ENCODE results near the gene GOLGA1.
A peak's percentile ranks its signal among the peaks of the same experiment; 100 is the strongest.
"Not testable (repeated sequence)": the region's sequence is repeated elsewhere in the genome, so short reads cannot be mapped to it uniquely, and the experiment has no call there.

Gene GOLGA1

DNA sequence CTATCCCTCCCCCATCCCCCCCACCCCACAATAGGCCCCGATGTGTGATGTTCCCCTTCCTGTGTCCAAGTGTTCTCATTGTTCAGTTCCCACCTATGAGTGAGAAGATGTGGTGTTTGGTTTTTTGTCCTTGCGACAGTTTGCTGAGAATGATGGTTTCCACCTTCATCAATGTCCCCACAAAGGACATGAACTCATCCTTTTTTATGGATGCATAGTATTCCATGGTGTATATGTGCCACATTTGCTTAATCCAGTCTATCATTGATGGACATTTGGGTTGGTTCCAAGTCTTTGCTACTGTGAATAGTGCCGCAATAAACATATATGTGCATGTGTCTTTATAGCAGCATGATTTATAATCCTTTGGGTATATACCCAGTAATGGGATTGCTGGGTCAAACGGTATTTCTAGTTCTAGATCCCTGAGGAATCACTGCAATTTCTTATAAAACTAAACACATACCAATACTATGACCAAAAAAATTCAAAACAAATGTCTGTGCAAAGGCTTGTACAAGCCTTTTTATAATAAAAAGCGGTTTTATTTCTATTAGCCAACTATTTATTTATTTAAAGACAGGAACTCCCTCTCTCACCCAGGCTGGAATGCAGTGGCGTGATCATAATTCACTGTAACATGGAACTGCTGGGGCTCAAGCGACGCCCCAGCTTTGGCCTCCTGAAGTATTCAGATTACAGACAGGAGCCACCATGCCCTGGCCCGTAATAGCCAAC is 19.0 kb upstream of the GOLGA1 start:
- H3K4me1 ChIP-seq; H3K9me3 ChIP-seq; H3K36me3 ChIP-seq (replicated peaks); in situ Hi-C loops (cut with MboI; ENCODE audit: low sequenced_read_pairs); H3K4me3 ChIP-seq; DNase-seq (ENCODE audit: low spot score in 2 of 2); H3K27me3 ChIP-seq (ENCODE audit: low read depth): not testable (repeated sequence)

DNA sequence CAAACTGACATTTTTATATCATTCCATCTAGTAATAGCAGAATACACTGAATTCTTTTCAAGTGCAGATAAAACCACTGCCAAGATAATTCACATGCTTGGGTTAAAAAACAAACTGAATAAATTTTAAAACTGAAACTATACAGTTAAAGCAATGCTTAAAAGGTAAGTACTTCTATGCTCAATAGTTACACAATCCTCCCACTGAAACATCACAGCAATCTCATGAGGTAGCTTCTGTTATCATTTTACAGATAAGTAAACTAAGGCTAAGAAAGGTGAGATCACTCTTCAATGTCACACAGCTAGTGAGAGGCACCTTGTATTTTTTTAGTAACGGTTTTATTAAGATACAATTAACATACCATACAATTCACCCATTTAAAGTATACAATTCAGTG is 13.4 kb upstream of the GOLGA1 start:
- Histone ChIP-seq H3K4me1 (no peaks in the 10 kb centered on the region), H3K36me3 (replicated peaks) (no peaks in the 10 kb centered on the region), H3K9me3 (no peaks in the 10 kb centered on the region), H3K27me3 (ENCODE audit: low read depth) (no peaks in the 10 kb centered on the region), H3K4me3 (no peak overlapping the region)
- no peak for DNase-seq (ENCODE audit: low spot score in 2 of 2)
- in situ Hi-C loops (cut with MboI; ENCODE audit: low sequenced_read_pairs): no loop called here

DNA sequence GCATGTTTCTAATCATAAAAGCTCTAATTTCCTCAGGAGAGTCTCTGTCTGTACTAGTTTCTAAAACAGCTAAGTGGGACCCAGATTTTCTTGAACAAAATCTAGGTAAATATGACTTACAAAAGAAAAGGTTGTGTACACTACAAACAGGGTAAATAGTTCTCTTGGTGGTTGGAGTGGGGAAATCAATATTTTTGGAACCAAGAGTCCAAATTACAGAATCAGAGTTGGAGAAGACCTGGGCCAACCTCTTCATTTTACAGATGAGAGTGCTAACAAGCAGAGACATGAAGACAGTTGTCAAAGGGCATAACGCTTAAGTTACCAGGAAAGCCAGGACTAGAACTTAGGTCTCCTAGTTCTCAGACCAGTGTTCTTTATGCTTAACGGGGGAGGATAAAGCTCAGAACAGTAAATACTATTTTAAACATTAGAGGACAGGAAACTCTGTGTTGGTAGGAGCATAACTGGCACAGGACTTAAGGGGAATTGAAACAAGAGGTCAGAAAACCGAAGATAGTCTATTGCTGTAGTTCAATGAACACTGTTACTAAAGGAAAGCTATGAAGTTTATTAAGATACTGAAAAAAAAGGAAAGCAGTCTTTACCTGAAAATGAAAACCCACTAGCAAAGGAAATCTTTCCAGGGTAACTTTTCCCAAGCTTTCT is 9.3 kb upstream of the GOLGA1 start:
- H3K9me3 ChIP-seq: no peaks in the 10 kb centered on the region
- H3K27me3 ChIP-seq (ENCODE audit: low read depth): no peaks in the 10 kb centered on the region
- in situ Hi-C loops (cut with MboI; ENCODE audit: low sequenced_read_pairs): no loop called here
- peaks cover 11% of the 10 kb centered on the region for H3K4me1 ChIP-seq
- H3K4me3 ChIP-seq: no peak overlapping the region
- DNase-seq (ENCODE audit: low spot score in 2 of 2): no peak
- no peaks in the 10 kb centered on the region for H3K36me3 ChIP-seq (replicated peaks)

DNA sequence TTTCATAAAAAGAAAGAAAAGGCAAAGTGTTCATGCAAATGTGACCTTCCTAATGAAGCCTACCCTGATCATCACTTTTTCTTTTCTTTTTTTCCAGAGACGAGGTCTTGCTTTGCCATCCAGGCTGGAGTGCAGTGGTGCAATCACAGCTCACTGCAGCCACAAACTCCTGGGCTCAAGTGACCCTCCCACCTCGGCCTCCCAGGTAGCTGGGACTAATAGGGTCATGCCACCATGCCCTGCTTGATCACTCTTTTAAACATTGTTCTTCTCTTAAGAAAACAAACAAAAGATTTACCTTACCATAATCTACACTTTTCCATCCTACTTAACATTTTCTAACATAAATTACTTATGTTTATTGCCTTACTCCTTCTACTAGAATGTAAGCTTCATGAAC is 8.5 kb upstream of the GOLGA1 start:
- H3K36me3 ChIP-seq (replicated peaks): no peaks in the 10 kb centered on the region
- H3K9me3 ChIP-seq: no peaks in the 10 kb centered on the region
- no peak overlapping the region for H3K4me3 ChIP-seq
- DNase-seq (ENCODE audit: low spot score in 2 of 2): no peak
- peaks cover 11% of the 10 kb centered on the region for H3K4me1 ChIP-seq
- H3K27me3 ChIP-seq (ENCODE audit: low read depth): no peaks in the 10 kb centered on the region
- in situ Hi-C loops (cut with MboI; ENCODE audit: low sequenced_read_pairs): no loop called here

DNA sequence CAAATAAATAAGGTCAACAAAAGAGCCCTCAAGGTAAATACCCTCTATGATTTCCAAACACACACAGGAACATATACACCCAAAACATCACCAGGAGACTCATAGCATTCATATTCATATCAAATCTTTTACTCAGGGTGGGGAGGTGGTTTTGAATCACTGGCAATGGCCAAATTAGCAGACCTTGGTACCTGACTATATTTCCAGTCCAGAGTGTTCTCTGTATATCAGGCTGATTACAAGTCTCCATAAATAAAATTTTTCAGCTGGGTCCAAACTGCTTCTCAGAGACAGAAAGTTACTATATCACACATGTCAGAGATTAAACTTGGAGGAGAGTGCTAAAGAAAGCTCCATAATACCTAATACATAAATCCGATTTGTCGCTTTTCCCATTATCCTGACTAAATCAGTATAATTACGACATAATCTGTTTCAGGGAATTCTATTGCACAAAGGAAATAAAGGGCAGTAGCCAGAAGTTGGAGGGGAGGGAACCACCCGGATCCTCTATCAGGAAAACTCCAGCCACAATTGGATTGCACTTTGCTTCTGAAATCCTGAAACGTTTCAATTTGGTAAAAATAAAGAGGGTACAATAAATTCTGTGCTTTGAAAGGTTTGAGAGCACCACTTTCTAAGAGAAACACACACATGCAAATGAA is 7.0 kb upstream of the GOLGA1 start:
- Histone ChIP-seq H3K4me3 (no peak overlapping the region), H3K36me3 (replicated peaks) (no peaks in the 10 kb centered on the region), H3K27me3 (ENCODE audit: low read depth) (no peaks in the 10 kb centered on the region), H3K4me1 (peaks cover 15% of the 10 kb centered on the region), H3K9me3 (no peaks in the 10 kb centered on the region)
- DNase-seq (ENCODE audit: low spot score in 2 of 2): peak; percentile 26 to 27
- in situ Hi-C loops (cut with MboI; ENCODE audit: low sequenced_read_pairs): no loop called here

DNA sequence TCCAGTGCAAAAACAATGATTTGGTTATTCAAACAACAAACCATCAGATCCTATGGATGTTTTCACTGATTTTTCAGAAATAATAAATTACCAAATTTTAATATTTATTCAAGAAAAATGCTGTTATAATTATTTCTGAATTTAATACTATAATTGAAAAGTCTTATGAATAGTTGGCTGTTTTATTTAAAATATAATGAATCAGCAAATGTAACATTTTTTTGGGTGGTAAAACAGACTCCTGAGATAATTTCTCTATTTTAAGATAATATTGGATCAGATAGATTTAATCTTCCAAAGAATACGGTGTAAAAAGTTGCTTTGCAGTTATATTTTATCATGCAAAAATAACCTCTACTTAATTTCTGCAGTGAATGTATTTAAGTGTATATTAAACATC is 5.3 kb upstream of the GOLGA1 start:
- in situ Hi-C loops (cut with MboI; ENCODE audit: low sequenced_read_pairs): no loop called here

DNA sequence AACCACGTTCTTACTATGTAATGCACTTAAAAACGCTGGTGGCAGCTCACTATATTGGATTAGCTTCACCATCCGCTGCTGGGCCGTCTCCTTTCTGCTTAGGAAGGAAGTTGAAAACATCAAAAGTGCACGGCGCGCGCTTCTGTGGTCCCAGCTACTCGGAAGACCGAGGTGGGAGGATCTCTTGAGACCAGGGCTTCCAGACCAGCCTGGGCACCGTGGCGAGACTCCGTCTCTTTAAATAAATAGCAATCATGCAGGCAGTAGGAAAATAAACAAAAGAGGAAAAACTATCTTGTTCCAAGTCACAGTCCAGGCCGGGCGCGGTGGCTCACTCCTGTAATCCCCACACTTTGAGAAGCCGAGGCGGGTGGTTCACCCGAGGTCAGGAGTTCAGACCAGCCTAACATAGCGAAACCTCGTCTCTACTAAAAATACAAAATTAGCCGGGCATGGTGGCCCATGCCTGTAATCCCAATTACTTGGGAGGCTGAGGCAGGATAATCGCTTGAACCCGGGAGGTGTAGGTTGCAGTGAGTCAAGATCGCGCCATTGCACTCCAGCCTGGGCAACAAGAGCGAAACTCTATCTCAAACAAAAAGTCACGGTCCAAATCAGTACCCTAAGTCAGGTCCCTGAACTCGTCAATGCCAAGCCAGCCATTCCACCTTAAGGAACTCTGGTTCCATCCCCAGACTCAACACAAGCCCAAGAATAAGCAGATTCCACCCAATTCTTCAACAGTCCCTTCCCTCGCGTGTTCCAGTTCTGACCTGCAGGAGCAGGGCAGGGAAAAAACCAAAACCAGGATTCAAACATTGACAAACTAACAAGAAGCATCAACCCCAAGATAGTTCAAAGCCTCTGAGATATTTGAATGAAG is 1.0 kb upstream of the GOLGA1 start:
- in situ Hi-C loops (cut with MboI; ENCODE audit: low sequenced_read_pairs): no loop called here
- no peaks in the 10 kb centered on the region for H3K9me3 ChIP-seq
- peaks cover 17% of the 10 kb centered on the region for H3K4me1 ChIP-seq
- peaks cover 6% of the 10 kb centered on the region for H3K36me3 ChIP-seq (replicated peaks)
- DNase-seq (ENCODE audit: low spot score in 2 of 2): peak; percentile 9 to 58
- peak overlapping the region; percentile 86 for H3K4me3 ChIP-seq
- H3K27me3 ChIP-seq (ENCODE audit: low read depth): no peaks in the 10 kb centered on the region

More for the DNA sequence above, 5.3 kb upstream of the GOLGA1 start:
- Histone ChIP-seq H3K36me3 (replicated peaks) (no peaks in the 10 kb centered on the region), H3K27me3 (ENCODE audit: low read depth) (no peaks in the 10 kb centered on the region), H3K4me3 (no peak overlapping the region), H3K9me3 (no peaks in the 10 kb centered on the region), H3K4me1 (peaks cover 23% of the 10 kb centered on the region)
- DNase-seq (ENCODE audit: low spot score in 2 of 2): no peak

DNA sequence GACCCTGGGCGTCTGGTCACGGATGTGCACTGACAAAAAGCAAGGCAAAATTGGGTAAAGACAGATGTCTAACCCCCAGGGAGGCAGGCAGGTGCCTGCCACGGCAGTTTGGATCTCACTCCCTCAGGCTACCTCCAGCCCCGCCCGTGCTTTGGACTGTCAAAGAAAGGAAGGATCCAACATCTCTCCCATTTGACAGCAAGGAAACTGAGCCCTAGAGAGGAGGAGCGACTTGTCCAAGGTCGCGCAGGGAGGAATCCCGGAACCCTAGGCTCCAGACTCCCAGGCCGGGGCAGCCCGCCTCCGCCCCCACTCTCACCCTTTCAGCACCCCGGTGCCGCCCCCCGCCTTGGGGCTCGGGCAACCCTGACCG is 376 bp downstream of the GOLGA1 start:
- Histone ChIP-seq H3K9me3 (no peaks in the 10 kb centered on the region), H3K4me1 (peaks cover 17% of the 10 kb centered on the region), H3K4me3 (peak overlapping the region; percentile 86), H3K36me3 (replicated peaks) (peaks cover 17% of the 10 kb centered on the region), H3K27me3 (ENCODE audit: low read depth) (no peaks in the 10 kb centered on the region)
- no peak for DNase-seq (ENCODE audit: low spot score in 2 of 2)
- in situ Hi-C loops (cut with MboI; ENCODE audit: low sequenced_read_pairs): no loop called here

DNA sequence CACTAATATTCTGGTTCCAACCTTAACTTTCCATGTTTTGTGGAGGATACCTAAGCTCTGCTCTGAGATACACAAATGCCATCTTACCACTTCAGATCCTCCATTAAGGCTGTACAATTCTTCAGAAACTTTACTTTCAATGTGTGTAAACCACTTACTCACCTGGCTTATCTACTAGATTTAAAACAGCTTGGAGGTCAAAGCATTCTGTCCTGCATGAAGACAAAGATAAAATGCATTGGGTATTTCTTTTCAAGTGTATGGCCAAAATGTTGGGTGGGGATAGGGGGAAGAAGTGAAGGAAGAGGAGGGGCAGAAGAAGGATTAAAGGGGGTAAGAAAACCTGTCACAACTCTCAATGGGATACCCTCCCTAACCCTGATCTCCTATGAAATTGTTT is 939 bp downstream of the GOLGA1 start:
- no peak for DNase-seq (ENCODE audit: low spot score in 2 of 2)
- peak overlapping the region; percentile 86 for H3K4me3 ChIP-seq
- peaks cover 17% of the 10 kb centered on the region for H3K4me1 ChIP-seq
- peaks cover 17% of the 10 kb centered on the region for H3K36me3 ChIP-seq (replicated peaks)
- H3K9me3 ChIP-seq: no peaks in the 10 kb centered on the region
- in situ Hi-C loops (cut with MboI; ENCODE audit: low sequenced_read_pairs): no loop called here
- no peaks in the 10 kb centered on the region for H3K27me3 ChIP-seq (ENCODE audit: low read depth)

DNA sequence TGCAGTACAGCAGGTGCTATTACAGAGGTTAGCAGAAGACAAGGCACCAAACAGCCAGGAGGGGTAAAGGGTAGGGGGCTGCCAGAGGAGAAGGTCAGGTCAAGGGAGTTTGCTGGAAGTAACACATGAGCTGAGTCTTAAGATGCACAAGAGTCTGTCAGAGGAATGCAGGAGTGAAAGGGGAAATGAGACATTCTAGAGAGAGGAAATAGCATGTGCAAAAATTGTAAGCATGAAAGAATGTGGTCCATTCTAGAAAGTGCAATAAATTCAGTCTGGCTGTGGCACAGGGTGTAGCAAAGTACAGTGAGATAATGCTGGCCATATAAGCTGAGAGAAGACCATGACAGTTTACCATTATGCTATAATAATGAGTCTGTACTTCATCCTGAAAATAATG is 6.6 kb downstream of the GOLGA1 start:
- no peak for DNase-seq (ENCODE audit: low spot score in 2 of 2)
- Histone ChIP-seq H3K4me3 (no peak overlapping the region), H3K36me3 (replicated peaks) (peaks cover 34% of the 10 kb centered on the region), H3K9me3 (no peaks in the 10 kb centered on the region), H3K27me3 (ENCODE audit: low read depth) (no peaks in the 10 kb centered on the region), H3K4me1 (no peaks in the 10 kb centered on the region)
- in situ Hi-C loops (cut with MboI; ENCODE audit: low sequenced_read_pairs): no loop called here

DNA sequence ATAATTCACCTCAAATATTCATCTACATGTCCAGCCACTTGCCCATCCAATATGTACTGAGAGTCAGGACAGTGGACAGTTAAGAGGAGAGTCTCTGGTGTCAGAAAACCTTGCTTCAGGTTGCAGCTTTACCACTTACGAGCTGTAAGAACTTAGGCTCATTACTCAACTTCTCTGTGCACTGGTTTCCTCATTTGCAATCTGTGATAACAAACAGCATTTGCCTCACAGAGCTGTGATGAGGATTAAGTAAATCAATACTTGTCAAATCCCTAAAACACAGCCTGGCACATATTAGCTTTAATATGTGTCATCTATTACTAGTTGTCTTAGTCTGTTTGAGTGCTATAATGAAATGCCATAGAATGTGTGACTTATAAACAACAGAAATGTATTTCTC is 8.6 kb downstream of the GOLGA1 start:
- Histone ChIP-seq H3K27me3 (ENCODE audit: low read depth) (no peaks in the 10 kb centered on the region), H3K4me1 (no peaks in the 10 kb centered on the region), H3K9me3 (no peaks in the 10 kb centered on the region), H3K36me3 (replicated peaks) (peaks cover 36% of the 10 kb centered on the region), H3K4me3 (no peak overlapping the region)
- in situ Hi-C loops (cut with MboI; ENCODE audit: low sequenced_read_pairs): no loop called here
- DNase-seq (ENCODE audit: low spot score in 2 of 2): no peak

DNA sequence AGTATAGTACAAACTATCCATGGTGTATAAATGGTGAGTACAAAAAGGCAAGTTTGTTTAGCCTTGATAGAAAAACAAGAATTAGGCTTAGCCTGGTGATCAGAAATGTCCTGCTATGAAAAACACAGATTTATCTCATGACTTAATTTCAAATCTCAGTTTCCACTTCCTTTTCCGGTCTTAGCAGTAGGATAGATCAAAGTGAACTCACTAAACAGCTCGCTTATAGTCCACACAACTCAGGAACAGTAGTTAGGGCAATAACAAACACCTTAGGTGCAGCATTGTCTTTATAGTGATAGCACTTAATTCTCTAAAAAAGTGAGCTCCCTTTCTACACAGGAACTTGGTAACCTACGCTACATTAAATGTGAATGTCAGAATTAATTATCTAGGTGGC is 11.4 kb downstream of the GOLGA1 start:
- no peak for DNase-seq (ENCODE audit: low spot score in 2 of 2)
- in situ Hi-C loops (cut with MboI; ENCODE audit: low sequenced_read_pairs): no loop called here
- no peaks in the 10 kb centered on the region for H3K4me1 ChIP-seq
- no peak overlapping the region for H3K4me3 ChIP-seq
- no peaks in the 10 kb centered on the region for H3K9me3 ChIP-seq
- H3K36me3 ChIP-seq (replicated peaks): peaks cover 24% of the 10 kb centered on the region
- H3K27me3 ChIP-seq (ENCODE audit: low read depth): no peaks in the 10 kb centered on the region

DNA sequence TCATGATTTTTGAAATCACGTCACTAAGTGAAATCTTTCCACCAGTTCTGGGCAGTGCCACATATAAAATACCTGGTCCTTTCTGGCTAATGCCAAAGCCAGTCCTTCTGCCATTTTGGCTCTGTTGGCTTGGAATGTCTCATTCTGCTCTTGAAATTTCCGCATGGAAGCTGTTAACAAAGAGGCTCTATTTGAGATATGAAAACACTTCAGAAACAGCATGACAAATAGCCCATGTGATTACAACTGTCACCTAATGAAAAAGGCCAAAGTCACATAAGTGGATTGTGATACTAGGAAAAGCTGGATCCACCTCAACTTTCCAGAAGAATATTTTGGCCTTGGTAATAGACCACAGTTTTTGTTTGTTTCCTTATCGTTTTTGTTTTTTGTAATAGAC is 12.8 kb downstream of the GOLGA1 start:
- H3K4me1 ChIP-seq: no peaks in the 10 kb centered on the region
- H3K9me3 ChIP-seq: no peaks in the 10 kb centered on the region
- no peak for DNase-seq (ENCODE audit: low spot score in 2 of 2)
- in situ Hi-C loops (cut with MboI; ENCODE audit: low sequenced_read_pairs): no loop called here
- no peak overlapping the region for H3K4me3 ChIP-seq
- peaks cover 16% of the 10 kb centered on the region for H3K36me3 ChIP-seq (replicated peaks)
- no peaks in the 10 kb centered on the region for H3K27me3 ChIP-seq (ENCODE audit: low read depth)
